GM12878 (cell line): Measurements from ENCODE around the gene OR52E2. TPM values are rescaled to one million over a fixed set of nuclear protein-coding genes. Genes with fewer than 3 reads are reported as not detected.

Source experiments
- ATAC-seq: fragments of 200-7000 bp; cut with Tn5 transposase; 3 replicates; pipeline ENCODE4 v1.9.1; 2020; ENCODE audit warnings: mild to moderate bottlenecking, moderate library complexity
- BruUV-seq: library from RNA; stranded (reverse); fragments of 400-500 nt; replicated peaks from 2 replicates; lab custom pipeline; 2021; lab: Mats Ljungman, UMichigan
- CTCF ChIA-PET: fragments of 300-600 bp; sonication (Branson Sonifier 250); formaldehyde crosslinking; extraction: SDS; loops from one replicate; lab custom pipeline; 2021; ENCODE audit warnings: inconsistent platforms; lab: Yijun Ruan, JAX
- POLR2A ChIA-PET: fragments of 350-600 bp; formaldehyde crosslinking; extraction: SDS; loops from one replicate; lab custom pipeline; 2021; ENCODE audit warnings: inconsistent platforms; lab: Charles Lee
- RAD21 ChIA-PET: fragments of 300-600 bp; sonication (Branson Sonifier 250); formaldehyde crosslinking; loops from one replicate; lab custom pipeline; 2023; ENCODE audit warnings: antibody characterized with exemption; ENCODE audit not compliant: unreplicated experiment; lab: Charles Lee
- SMC1A ChIA-PET: fragments of 300-600 bp; sonication (Branson Sonifier 250); formaldehyde crosslinking; loops from one replicate; lab custom pipeline; 2023; ENCODE audit not compliant: unreplicated experiment, uncharacterized antibody; lab: Charles Lee
- DNase-seq: peaks from one replicate; pipeline ENCODE4 v3.0.0-alpha.2; 2011; ENCODE audit warnings: low read depth, low spot score
- FAIRE-seq: peaks from 3 replicates; lab custom pipeline; 2011; peaks lifted over from hg19 to GRCh38; lab: Jason Lieb, UNC
- H2AFZ ChIP-seq: 2 replicates; pipeline ENCODE4 v1.6.0; 2011; ENCODE audit warnings: low read depth, low read length, control low read depth; ENCODE audit not compliant: control insufficient read depth
- H3K27ac ChIP-seq: 2 replicates; pipeline ENCODE4 v1.5.1; 2011; ENCODE audit warnings: control low read depth; ENCODE audit not compliant: control insufficient read depth, insufficient read depth
- H3K27me3 ChIP-seq, 2 experiments: replicated peaks in 1 of 2; 2 replicates each; pipeline versions ENCODE4 v1.6.0 to v1.6.1; 2011; ENCODE audit warnings: low read length in 1 of 2; ENCODE audit not compliant: control insufficient read depth in 2 of 2, insufficient read depth in 2 of 2
- H3K36me3 ChIP-seq, 2 experiments: 2 replicates each; pipeline ENCODE4 v1.5.1; 2011; ENCODE audit warnings: low read length in 1 of 2; ENCODE audit not compliant: control insufficient read depth in 2 of 2, insufficient read depth in 2 of 2
- H3K4me1 ChIP-seq: 2 replicates; pipeline ENCODE4 v1.6.1; 2011; ENCODE audit warnings: mild to moderate bottlenecking, low read length, moderate library complexity, mixed read lengths; ENCODE audit not compliant: control insufficient read depth, insufficient read depth
- H3K4me2 ChIP-seq: 2 replicates; pipeline ENCODE4 v1.6.0; 2011; ENCODE audit warnings: control low read depth; ENCODE audit not compliant: control insufficient read depth, insufficient read depth
- H3K4me3 ChIP-seq: fragments of 200-600 bp; sonication (generic); 2 replicates; pipeline ENCODE4 v1.5.1; 2016
- H3K79me2 ChIP-seq: 2 replicates; pipeline ENCODE4 v1.6.0; 2011; ENCODE audit warnings: low read length; ENCODE audit not compliant: control insufficient read depth, insufficient read depth
- H3K9ac ChIP-seq: 2 replicates; pipeline ENCODE4 v1.8.0; 2011; ENCODE audit warnings: low read length, control low read depth, mixed read lengths; ENCODE audit not compliant: control insufficient read depth, insufficient read depth
- H3K9me3 ChIP-seq: replicated peaks from 3 replicates; pipeline ENCODE4 v1.5.1; 2011; ENCODE audit warnings: mild to moderate bottlenecking, low read length; ENCODE audit not compliant: control insufficient read depth, insufficient read depth
- H4K20me1 ChIP-seq: 2 replicates; pipeline ENCODE4 v1.6.0; 2011; ENCODE audit not compliant: control insufficient read depth, insufficient read depth
- CBX5 ChIP-seq: sonication (generic); IDR thresholded peaks from 2 replicates; pipeline ENCODE4 v1.6.1; 2016; ENCODE audit warnings: low read depth, moderate library complexity, mild to moderate bottlenecking, inconsistent platforms
- E2F4 ChIP-seq: IDR thresholded peaks from 2 replicates; pipeline ENCODE4 v1.6.1; 2012; ENCODE audit warnings: low read depth, low read length, improper control_type of control experiment
- GABPA ChIP-seq: IDR thresholded peaks from 2 replicates; pipeline ENCODE4 v1.6.1; 2014; ENCODE audit warnings: antibody characterized with exemption, low read depth, mild to moderate bottlenecking, inconsistent platforms
- IKZF2 ChIP-seq, 2 experiments: fragments of 450-650 bp; IDR thresholded peaks; 2 replicates each; pipeline ENCODE4 v1.6.1; 2017; ENCODE audit warnings: mild to moderate bottlenecking in 2 of 2, moderate library complexity in 2 of 2
- MYB ChIP-seq: fragments of 150-350 bp; IDR thresholded peaks from 2 replicates; pipeline ENCODE4 v1.6.1; 2014; ENCODE audit warnings: mild to moderate bottlenecking, low read depth, low read length, borderline replicate concordance
- NFYA ChIP-seq: IDR thresholded peaks from 2 replicates; pipeline ENCODE4 v1.6.1; 2011; ENCODE audit warnings: low read depth, mild to moderate bottlenecking, low read length, improper control_type of control experiment, borderline replicate concordance
- NR2C1 ChIP-seq: fragments of 450-650 bp; IDR thresholded peaks from 2 replicates; pipeline ENCODE4 v1.6.1; 2017; ENCODE audit warnings: antibody characterized with exemption, mild to moderate bottlenecking, moderate library complexity
- PML ChIP-seq: IDR thresholded peaks from 2 replicates; pipeline ENCODE4 v1.6.1; 2012; ENCODE audit warnings: low read length, inconsistent platforms
- SMARCA5 ChIP-seq: fragments of 450-650 bp; IDR thresholded peaks from 2 replicates; pipeline ENCODE4 v1.6.1; 2017; ENCODE audit warnings: mild to moderate bottlenecking
- SMC3 ChIP-seq: IDR thresholded peaks from 2 replicates; pipeline ENCODE4 v1.6.1; 2011; ENCODE audit warnings: low read length, improper control_type of control experiment, borderline replicate concordance
- SPI1 ChIP-seq: IDR thresholded peaks from 2 replicates; pipeline ENCODE4 v1.6.1; 2011; ENCODE audit warnings: low read depth, mild to moderate bottlenecking, low read length, moderate library complexity, borderline replicate concordance; ENCODE audit not compliant: insufficient read depth
- SREBF1 ChIP-seq: IDR thresholded peaks from 2 replicates; pipeline ENCODE4 v1.6.1; 2012; ENCODE audit warnings: mild to moderate bottlenecking, low read length
- TCF12 ChIP-seq: IDR thresholded peaks from 2 replicates; pipeline ENCODE4 v1.6.1; 2011; ENCODE audit warnings: low read depth, mild to moderate bottlenecking, low read length
- ZNF622 ChIP-seq: fragments of 450-650 bp; IDR thresholded peaks from 2 replicates; pipeline ENCODE4 v1.6.1; 2017; ENCODE audit warnings: mild to moderate bottlenecking, inconsistent platforms
- whole genome bisulfite sequencing: methylation state at CpG from one replicate; pipeline ENCODE4 v1.1.6; 2016; ENCODE audit warnings: low lambda C conversion rate; ENCODE audit not compliant: insufficient replicate concordance, insufficient coverage; ENCODE audit errors: missing lambda C conversion rate; 5-methylcytosine and 5-hydroxymethylcytosine counted together
- in situ Hi-C: fragments of 300-500 bp; cut with MboI; formaldehyde crosslinking; loops from 9 replicates; pipeline ENCODE4 v1.14.3; 2018; ENCODE audit warnings: mixed read lengths
- intact Hi-C: fragments of 100-400 bp; cut with micrococcal nuclease; formaldehyde crosslinking; loops from one replicate; pipeline ENCODE4 v1.14.2; 2022; ENCODE audit not compliant: unreplicated experiment
- polyA plus RNA-seq, 11 experiments: library from polyadenylated mRNA; depleted of rRNA in 4 of 11; unstranded in 6 of 11; stranded (reverse) in 5 of 11; fragments of >200 nt; fragmentation: Nextera tagmentation in 4 of 11; fragmentation: Illumina TruSeq in 1 of 11; extraction: Ambion mirVana in 4 of 11; extraction: Trizol in 1 of 11; gene quantifications; 1 replicate in 1 of 11; 2 replicates in 10 of 11; pipeline versions ENCODE4 v1.2.1 to v1.2.3, GENCODE V29; 2011 to 2016; ENCODE audit warnings: inconsistent platforms in 2 of 11, missing spikeins in 2 of 11, low read depth in 1 of 11
- total RNA-seq, 4 experiments: library from RNA; depleted of rRNA in 3 of 4; stranded (reverse); fragments of >200 nt in 3 of 4; fragmentation: Illumina TruSeq in 1 of 4; extraction: Trizol in 1 of 4; gene quantifications; 2 replicates each; pipeline versions ENCODE4 v1.2.1 to v1.2.3, GENCODE V29; 2013 to 2021
- TF ChIP-seq, protein P1 (sequence below): IDR thresholded peaks from 2 replicates; pipeline ENCODE4 v1.6.1; 2011; ENCODE audit warnings: low read depth, low read length, improper control_type of control experiment, borderline replicate concordance
- TF ChIP-seq, protein P2 (sequence below): fragments of 450-650 bp; IDR thresholded peaks from 2 replicates; pipeline ENCODE4 v1.6.1; 2016; ENCODE audit warnings: mild to moderate bottlenecking, moderate library complexity, borderline replicate concordance

Gene OR52E2
- total and polyA plus RNA-seq, 10 of the 15 experiments (the other 5 are each of a cell fraction or from before 2014, with no cell fraction given): not detected

DNA sequence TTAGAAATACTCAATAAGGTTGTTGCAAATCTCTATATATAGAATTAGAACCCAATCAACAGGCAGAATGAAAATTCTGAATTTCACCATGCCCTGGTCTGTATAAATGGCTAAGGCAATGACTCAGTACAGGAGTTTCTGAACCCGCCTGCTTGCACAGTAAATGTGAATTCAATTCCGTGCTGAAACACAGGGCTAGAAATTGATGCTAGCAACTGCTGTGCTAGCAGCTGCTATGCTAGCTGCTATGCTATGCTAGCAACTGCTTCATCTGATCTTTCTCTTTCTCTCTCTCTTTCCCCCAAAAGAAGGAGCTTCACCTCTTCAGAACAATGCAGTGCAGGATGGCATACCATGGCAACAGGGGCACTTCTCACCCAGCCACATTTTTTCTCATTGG, 22.8 kb downstream of the OR52E2 start:
- Histone ChIP-seq H3K9ac (no peak overlapping the region), H3K79me2 (no peaks in the 10 kb centered on the region), H3K27ac (no peak overlapping the region), H3K4me1 (no peaks in the 10 kb centered on the region), H3K9me3 (no peaks in the 10 kb centered on the region), H2AFZ (no peak overlapping the region), H4K20me1 (no peaks in the 10 kb centered on the region), H3K36me3 (no peaks in the 10 kb centered on the region), H3K4me3 (no peak overlapping the region), H3K27me3 (no peaks in the 10 kb centered on the region), H3K4me2 (no peak overlapping the region)
- ChIA-PET RAD21 (no interaction called here), SMC1A (no interaction called here), POLR2A (no interaction called here), CTCF (no interaction called here)
- ATAC-seq: no peak
- intact Hi-C loops: no loop called here
- in situ Hi-C loops: no loop called here
- 8% methylated on average over 2 of the region's 2 CpGs for WGBS
- DNase-seq: no peak
- TF ChIP-seq E2F4 (no peak), GABPA (no peak), MYB (no peak), IKZF2 (IDR thresholded peaks at IDR 0.05) (no peak), NR2C1 (no peak), NFYA (no peak), SPI1 (no peak), SMARCA5 (no peak), SREBF1 (no peak), TCF12 (no peak), SMC3 (no peak), ZNF622 (no peak), CBX5 (no peak), PML (no peak)
- TF ChIP-seq, protein P1, sequence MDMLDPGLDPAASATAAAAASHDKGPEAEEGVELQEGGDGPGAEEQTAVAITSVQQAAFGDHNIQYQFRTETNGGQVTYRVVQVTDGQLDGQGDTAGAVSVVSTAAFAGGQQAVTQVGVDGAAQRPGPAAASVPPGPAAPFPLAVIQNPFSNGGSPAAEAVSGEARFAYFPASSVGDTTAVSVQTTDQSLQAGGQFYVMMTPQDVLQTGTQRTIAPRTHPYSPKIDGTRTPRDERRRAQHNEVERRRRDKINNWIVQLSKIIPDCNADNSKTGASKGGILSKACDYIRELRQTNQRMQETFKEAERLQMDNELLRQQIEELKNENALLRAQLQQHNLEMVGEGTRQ: no peak
- TF ChIP-seq, protein P2, sequence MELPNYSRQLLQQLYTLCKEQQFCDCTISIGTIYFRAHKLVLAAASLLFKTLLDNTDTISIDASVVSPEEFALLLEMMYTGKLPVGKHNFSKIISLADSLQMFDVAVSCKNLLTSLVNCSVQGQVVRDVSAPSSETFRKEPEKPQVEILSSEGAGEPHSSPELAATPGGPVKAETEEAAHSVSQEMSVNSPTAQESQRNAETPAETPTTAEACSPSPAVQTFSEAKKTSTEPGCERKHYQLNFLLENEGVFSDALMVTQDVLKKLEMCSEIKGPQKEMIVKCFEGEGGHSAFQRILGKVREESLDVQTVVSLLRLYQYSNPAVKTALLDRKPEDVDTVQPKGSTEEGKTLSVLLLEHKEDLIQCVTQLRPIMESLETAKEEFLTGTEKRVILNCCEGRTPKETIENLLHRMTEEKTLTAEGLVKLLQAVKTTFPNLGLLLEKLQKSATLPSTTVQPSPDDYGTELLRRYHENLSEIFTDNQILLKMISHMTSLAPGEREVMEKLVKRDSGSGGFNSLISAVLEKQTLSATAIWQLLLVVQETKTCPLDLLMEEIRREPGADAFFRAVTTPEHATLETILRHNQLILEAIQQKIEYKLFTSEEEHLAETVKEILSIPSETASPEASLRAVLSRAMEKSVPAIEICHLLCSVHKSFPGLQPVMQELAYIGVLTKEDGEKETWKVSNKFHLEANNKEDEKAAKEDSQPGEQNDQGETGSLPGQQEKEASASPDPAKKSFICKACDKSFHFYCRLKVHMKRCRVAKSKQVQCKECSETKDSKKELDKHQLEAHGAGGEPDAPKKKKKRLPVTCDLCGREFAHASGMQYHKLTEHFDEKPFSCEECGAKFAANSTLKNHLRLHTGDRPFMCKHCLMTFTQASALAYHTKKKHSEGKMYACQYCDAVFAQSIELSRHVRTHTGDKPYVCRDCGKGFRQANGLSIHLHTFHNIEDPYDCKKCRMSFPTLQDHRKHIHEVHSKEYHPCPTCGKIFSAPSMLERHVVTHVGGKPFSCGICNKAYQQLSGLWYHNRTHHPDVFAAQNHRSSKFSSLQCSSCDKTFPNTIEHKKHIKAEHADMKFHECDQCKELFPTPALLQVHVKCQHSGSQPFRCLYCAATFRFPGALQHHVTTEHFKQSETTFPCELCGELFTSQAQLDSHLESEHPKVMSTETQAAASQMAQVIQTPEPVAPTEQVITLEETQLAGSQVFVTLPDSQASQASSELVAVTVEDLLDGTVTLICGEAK: no peak
- FAIRE-seq: no peak
- BruUV-seq: no TSS peak
